CD4-positive, alpha-beta T cell (primary cell): ENCODE measurements around the gene MMP24OS. TPM values are rescaled to one million over a fixed set of nuclear protein-coding genes. Genes with fewer than 3 reads are reported as not detected.

Source experiments
- ATAC-seq: fragments of 200-7000 bp; cut with Tn5 transposase; one replicate; pipeline ENCODE4 v1.10.0; 2022; ENCODE audit warnings: mild to moderate bottlenecking; ENCODE audit not compliant: poor library complexity
- CTCF ChIA-PET: fragments of 350-600 bp; sonication (Branson Sonifier 250); formaldehyde crosslinking; loops from one replicate; lab custom pipeline; 2021; ENCODE audit warnings: antibody characterized with exemption, inconsistent platforms; lab: Charles Lee
- POLR2A ChIA-PET: fragments of 350-600 bp; sonication (Branson Sonifier 250); formaldehyde crosslinking; loops from one replicate; lab custom pipeline; 2021; ENCODE audit warnings: antibody characterized with exemption, inconsistent platforms; lab: Charles Lee
- DNase-seq, 14 experiments: peaks; one replicate each; pipeline ENCODE4 v3.0.0-alpha.2; 2013 to 2020; ENCODE audit warnings: mixed read lengths in 2 of 14
- H3K27ac ChIP-seq, 2 donors: one replicate each; pipeline versions ENCODE4 v1.5.1 to v1.7.0; 2013; ENCODE audit warnings: low read length in 2 of 2, low read depth in 1 of 2, mild to moderate bottlenecking in 1 of 2
- H3K27me3 ChIP-seq, 2 experiments: 1 replicate in 1 of 2; 2 replicates in 1 of 2; pipeline versions ENCODE4 v1.6.1 to v1.7.0; 2013; ENCODE audit warnings: low read length in 2 of 2, control low read depth in 1 of 2, mild to moderate bottlenecking in 1 of 2, moderate library complexity in 1 of 2; ENCODE audit not compliant: insufficient read depth in 2 of 2, control insufficient read depth in 1 of 2
- H3K36me3 ChIP-seq: one replicate; pipeline ENCODE4 v1.6.1; 2013; ENCODE audit warnings: low read length, control low read depth; ENCODE audit not compliant: insufficient read depth
- H3K4me1 ChIP-seq: one replicate; pipeline ENCODE4 v1.6.1; 2013; ENCODE audit warnings: low read length, control low read depth; ENCODE audit not compliant: insufficient read depth
- H3K4me3 ChIP-seq: one replicate; pipeline ENCODE4 v1.5.1; 2013; ENCODE audit warnings: mild to moderate bottlenecking, low read length, moderate library complexity
- H3K9me3 ChIP-seq, 2 experiments: 1 replicate in 1 of 2; 2 replicates in 1 of 2; pipeline versions ENCODE4 v1.6.1 to v1.7.0; 2013; ENCODE audit warnings: low read length in 2 of 2, mild to moderate bottlenecking in 2 of 2, control low read depth in 1 of 2, moderate library complexity in 1 of 2; ENCODE audit not compliant: control insufficient read depth in 1 of 2, insufficient read depth in 1 of 2
- H3K27ac Mint-ChIP-seq: one replicate; pipeline ENCODE4 v1.8.0; 2020; ENCODE audit warnings: mixed read lengths
- H3K27me3 Mint-ChIP-seq: one replicate; pipeline ENCODE4 v1.8.0; 2021; ENCODE audit warnings: mixed read lengths
- H3K36me3 Mint-ChIP-seq: one replicate; pipeline ENCODE4 v1.8.0; 2021; ENCODE audit warnings: low read depth, mixed read lengths
- H3K4me1 Mint-ChIP-seq: one replicate; pipeline ENCODE4 v1.8.0; 2021; ENCODE audit warnings: low read depth, mixed read lengths
- H3K4me3 Mint-ChIP-seq: one replicate; pipeline ENCODE4 v1.8.0; 2020; ENCODE audit warnings: mild to moderate bottlenecking, mixed read lengths
- H3K9me3 Mint-ChIP-seq: one replicate; pipeline ENCODE4 v1.8.0; 2020; ENCODE audit warnings: mixed read lengths
- CTCF ChIP-seq: fragments of 200-600 bp; IDR thresholded peaks from one replicate; pipeline ENCODE4 v1.8.0; 2022; ENCODE audit warnings: antibody characterized with exemption, mild to moderate bottlenecking
- intact Hi-C, 2 experiments: fragments of 100-400 bp; cut with DNase I in 1 of 2; cut with micrococcal nuclease in 1 of 2; formaldehyde crosslinking; loops; one replicate each; pipeline versions ENCODE4 v1.15.1 to v1.9.0; 2023 to 2025; cut with DNase I, micrococcal nuclease
- total RNA-seq, 174 experiments: library from RNA in 2 of 174; stranded (reverse) in 2 of 174; gene quantifications; one replicate each; pipeline ENCODE4 v1.2.3 and lab custom pipeline; 2021 to 2026

Gene MMP24OS
- total RNA-seq, 2 experiments from 2014 or later, result 71.8 to 74.8 TPM

- H3K36me3 Mint-ChIP-seq, result peaks cover 45% of the 10 kb centered on the region
- no peaks in the 10 kb centered on the region for H3K9me3 ChIP-seq
- ATAC-seq, result no peak
- no peak overlapping the region for H3K27ac Mint-ChIP-seq
- no peak overlapping the region for H3K4me3 Mint-ChIP-seq
- no peak overlapping the region for H3K4me3 ChIP-seq
- peaks cover 5% of the 10 kb centered on the region for H3K4me1 Mint-ChIP-seq
- no peak overlapping the region for H3K27ac ChIP-seq
- peaks cover 13% of the 10 kb centered on the region for H3K36me3 ChIP-seq
- ChIA-PET CTCF (no interaction called here), POLR2A (interaction anchor here (1.4 kb wide), 1 partner anchor 12 kb away, joined by 3 read pairs; no protein-coding TSS in a partner anchor)
- H3K9me3 Mint-ChIP-seq, result no peaks in the 10 kb centered on the region
- no peak for DNase-seq
- no peak for TF ChIP-seq CTCF
- intact Hi-C loops, result no loop called here
- H3K4me1 ChIP-seq, result no peaks in the 10 kb centered on the region
- no peaks in the 10 kb centered on the region for H3K27me3 Mint-ChIP-seq
- no peaks in the 10 kb centered on the region for H3K27me3 ChIP-seq
These were observed 17.5 kb downstream of the MMP24OS start for GRCh38 chr20:35260426-35260825.

GRCh38 chr20:35257175-35257909 is 20.6 kb downstream of the MMP24OS start:
- ChIA-PET POLR2A (no interaction called here), CTCF (no interaction called here)
- no peaks in the 10 kb centered on the region for H3K9me3 Mint-ChIP-seq

GRCh38 chr20:35254448-35254999 is 23.4 kb downstream of the MMP24OS start:
- peaks cover 5% of the 10 kb centered on the region for H3K36me3 ChIP-seq
- ChIA-PET POLR2A (no interaction called here), CTCF (no interaction called here)
- no peak for TF ChIP-seq CTCF
- H3K4me3 ChIP-seq, result no peak overlapping the region
- no peaks in the 10 kb centered on the region for H3K9me3 ChIP-seq
- ATAC-seq, result no peak
- H3K27me3 Mint-ChIP-seq, result no peaks in the 10 kb centered on the region
- H3K4me1 Mint-ChIP-seq, result peaks cover 19% of the 10 kb centered on the region
- intact Hi-C loops, result no loop called here
- no peak overlapping the region for H3K27ac Mint-ChIP-seq
- DNase-seq, result no peak
- H3K9me3 Mint-ChIP-seq, result no peaks in the 10 kb centered on the region
- H3K27me3 ChIP-seq, result no peaks in the 10 kb centered on the region
- H3K36me3 Mint-ChIP-seq, result peaks cover 32% of the 10 kb centered on the region
- H3K4me3 Mint-ChIP-seq, result no peak overlapping the region
- H3K4me1 ChIP-seq, result peaks cover 36% of the 10 kb centered on the region
- no peak overlapping the region for H3K27ac ChIP-seq

More at GRCh38 chr20:35257175-35257909, 20.6 kb downstream of the MMP24OS start:
- no peak for ATAC-seq
- Mint-ChIP-seq H3K4me3 (no peak overlapping the region), H3K27ac (no peak overlapping the region), H3K36me3 (peaks cover 38% of the 10 kb centered on the region), H3K4me1 (peaks cover 2% of the 10 kb centered on the region), H3K27me3 (no peaks in the 10 kb centered on the region)
- Histone ChIP-seq H3K36me3 (peaks cover 11% of the 10 kb centered on the region), H3K27me3 (no peaks in the 10 kb centered on the region), H3K27ac (no peak overlapping the region), H3K9me3 (no peaks in the 10 kb centered on the region), H3K4me1 (peaks cover 13% of the 10 kb centered on the region), H3K4me3 (no peak overlapping the region)
- no peak for DNase-seq
- intact Hi-C loops, result no loop called here
- no peak for TF ChIP-seq CTCF
